HepG2 (cell line): ENCODE measurements around the gene PPP1R9B. TPM values are rescaled to one million over a fixed set of nuclear protein-coding genes. Genes with fewer than 3 reads are reported as not detected.

ENCODE experiments used
- ARNT ChIP-seq: fragments of 450-650 bp; IDR thresholded peaks from 2 replicates; pipeline ENCODE4 v1.6.1; 2017
- FOXO1 ChIP-seq: sonication (generic); formaldehyde crosslinking; IDR thresholded peaks from 2 replicates; pipeline ENCODE4 v1.4.0; 2020; ENCODE audit warnings: missing genetic modification reagents
- HNF1A ChIP-seq, 2 experiments: sonication (generic) in 1 of 2; formaldehyde crosslinking in 1 of 2; IDR thresholded peaks; 2 replicates each; pipeline versions ENCODE4 v1.4.0 to v1.6.1; 2016 to 2020; ENCODE audit warnings: borderline replicate concordance in 1 of 2, low read depth in 1 of 2, mild to moderate bottlenecking in 1 of 2, missing genetic modification reagents in 1 of 2
- KMT2A ChIP-seq: sonication (generic); formaldehyde crosslinking; IDR thresholded peaks from 2 replicates; pipeline ENCODE4 v1.4.0; 2020; ENCODE audit warnings: missing genetic modification reagents
- MTERF4 ChIP-seq: sonication (generic); formaldehyde crosslinking; IDR thresholded peaks from 2 replicates; pipeline ENCODE4 v1.8.0; 2023; ENCODE audit warnings: mild to moderate bottlenecking, missing genetic modification reagents
- PRPF4 ChIP-seq: fragments of 200-400 bp; formaldehyde crosslinking; IDR thresholded peaks from 2 replicates; pipeline ENCODE4 v1.6.1; 2016; ENCODE audit warnings: low read length, low read depth; ENCODE audit not compliant: poor library complexity, severe bottlenecking
- SMAD1 ChIP-seq: sonication (generic); formaldehyde crosslinking; IDR thresholded peaks from 2 replicates; pipeline ENCODE4 v1.4.0; 2020; ENCODE audit warnings: missing genetic modification reagents, low read depth, mild to moderate bottlenecking, borderline replicate concordance
- ZBED4 ChIP-seq: sonication (generic); formaldehyde crosslinking; IDR thresholded peaks from 2 replicates; pipeline ENCODE4 v1.4.0; 2020; ENCODE audit warnings: missing genetic modification reagents, borderline replicate concordance
- ZBTB8A ChIP-seq: sonication (generic); formaldehyde crosslinking; IDR thresholded peaks from 2 replicates; pipeline ENCODE4 v1.4.0; 2020; ENCODE audit warnings: mild to moderate bottlenecking, low read depth, missing genetic modification reagents, borderline replicate concordance
- ZNF382 ChIP-seq: sonication (generic); formaldehyde crosslinking; IDR thresholded peaks from 2 replicates; pipeline ENCODE4 v1.5.0; 2020; ENCODE audit warnings: missing genetic modification reagents, mild to moderate bottlenecking, borderline replicate concordance
- ZNF597 ChIP-seq: sonication (generic); formaldehyde crosslinking; IDR thresholded peaks from 2 replicates; pipeline ENCODE4 v1.5.0; 2020; ENCODE audit warnings: missing genetic modification reagents
- ZXDC ChIP-seq: sonication (generic); formaldehyde crosslinking; IDR thresholded peaks from 2 replicates; pipeline ENCODE4 v1.5.0; 2020; ENCODE audit warnings: mild to moderate bottlenecking, missing genetic modification reagents
- polyA plus RNA-seq, 8 experiments: library from polyadenylated mRNA; depleted of rRNA in 3 of 8; stranded (reverse) in 7 of 8; unstranded in 1 of 8; fragments of >200 nt; fragmentation: Illumina TruSeq in 4 of 8; extraction: Trizol in 4 of 8; gene quantifications; 2 replicates each; pipeline versions ENCODE4 v1.2.1 to v1.2.3, GENCODE V29; 2011 to 2016; ENCODE audit warnings: low read depth in 4 of 8, missing spikeins in 1 of 8, mixed read lengths in 1 of 8; ENCODE audit not compliant: insufficient read depth in 1 of 8
- total RNA-seq, 5 experiments: library from RNA; depleted of rRNA; stranded (reverse); fragments of >200 nt; fragmentation: Illumina TruSeq; extraction: Trizol; gene quantifications; 2 replicates each; pipeline ENCODE4 v1.2.3, GENCODE V29; 2016; ENCODE audit warnings: low read depth in 1 of 5

PPP1R9B gene
- total and polyA plus RNA-seq, 2 of the 13 experiments (the other 11 are each of a cell fraction or from before 2014, with no cell fraction given) = 9.4 to 15.8 TPM

- 0 out of 2 replicates have a peak, but pooled peaks have one; percentile 56 for TF ChIP-seq ZXDC (CRISPR knock-in tag)
- TF ChIP-seq MTERF4 (CRISPR knock-in tag) = peak; percentile 66; the same call in 1 of the 2 replicates
- no peak for TF ChIP-seq PRPF4
- TF ChIP-seq FOXO1 (CRISPR knock-in tag) = no peak
- TF ChIP-seq ZNF597 (CRISPR knock-in tag) = no peak
- no peak for TF ChIP-seq ZNF382 (CRISPR knock-in tag)
- TF ChIP-seq KMT2A (CRISPR knock-in tag) = 0 out of 2 replicates have a peak, but pooled peaks have one; percentile 10
- TF ChIP-seq ZBTB8A (CRISPR knock-in tag) = no peak
- TF ChIP-seq ZBED4 (CRISPR knock-in tag) = no peak; the same call in 1 of the 2 replicates
- TF ChIP-seq ARNT = no peak
- no peak for TF ChIP-seq HNF1A (IDR thresholded peaks at IDR 0.05; ENCODE audit: low read depth)
- no peak for TF ChIP-seq HNF1A (CRISPR knock-in tag; IDR thresholded peaks at IDR 0.05; ENCODE audit: borderline replicate concordance)
- no peak for TF ChIP-seq SMAD1
Observed at GRCh38 chr17:50177983-50178834, 27.7 kb upstream of the PPP1R9B start (continued).
